DOHH2 (cell line): Measurements from ENCODE around the gene KTI12.

Experiments
- CTCF ChIP-seq: fragments of 200-600 bp; sonication (generic); IDR thresholded peaks from one replicate; pipeline ENCODE4 v1.5.1; 2014; ENCODE audit warnings: antibody characterized with exemption, mild to moderate bottlenecking, low read depth, low read length; ENCODE audit not compliant: poor library complexity, severe bottlenecking
- EZH2phosphoT487 ChIP-seq: fragments of 200-600 bp; sonication (generic); IDR thresholded peaks from 2 replicates; pipeline ENCODE4 v1.6.1; 2017; ENCODE audit warnings: borderline replicate concordance, mild to moderate bottlenecking, antibody characterized with exemption, low read length, moderate library complexity, mixed read lengths

GRCh38 chr1:52056163-52056936 lies 22.7 kb upstream of the KTI12 start, which contains the start of gene BTF3L4:
- TF ChIP-seq CTCF (no peak), EZH2phosphoT487 (no peak)
